ENCODE measurements around the gene FMNL2.

The FMNL2 gene

GRCh38 chr2:152453129-152453911 is 118.3 kb downstream of the FMNL2 start:
- no peak overlapping the region for H3K4me3 ChIP-seq (ENCODE audit: low read depth, low read length)
- CTCF ChIA-PET: interaction anchor here (0.8 kb wide), 1 partner anchor 9 kb away, joined by 3 read pairs; no protein-coding TSS in a partner anchor
- POLR2A ChIA-PET: no interaction called here
- DNase-seq (ENCODE audit: low read depth, low spot score): no peak
- TF ChIP-seq, protein P1, sequence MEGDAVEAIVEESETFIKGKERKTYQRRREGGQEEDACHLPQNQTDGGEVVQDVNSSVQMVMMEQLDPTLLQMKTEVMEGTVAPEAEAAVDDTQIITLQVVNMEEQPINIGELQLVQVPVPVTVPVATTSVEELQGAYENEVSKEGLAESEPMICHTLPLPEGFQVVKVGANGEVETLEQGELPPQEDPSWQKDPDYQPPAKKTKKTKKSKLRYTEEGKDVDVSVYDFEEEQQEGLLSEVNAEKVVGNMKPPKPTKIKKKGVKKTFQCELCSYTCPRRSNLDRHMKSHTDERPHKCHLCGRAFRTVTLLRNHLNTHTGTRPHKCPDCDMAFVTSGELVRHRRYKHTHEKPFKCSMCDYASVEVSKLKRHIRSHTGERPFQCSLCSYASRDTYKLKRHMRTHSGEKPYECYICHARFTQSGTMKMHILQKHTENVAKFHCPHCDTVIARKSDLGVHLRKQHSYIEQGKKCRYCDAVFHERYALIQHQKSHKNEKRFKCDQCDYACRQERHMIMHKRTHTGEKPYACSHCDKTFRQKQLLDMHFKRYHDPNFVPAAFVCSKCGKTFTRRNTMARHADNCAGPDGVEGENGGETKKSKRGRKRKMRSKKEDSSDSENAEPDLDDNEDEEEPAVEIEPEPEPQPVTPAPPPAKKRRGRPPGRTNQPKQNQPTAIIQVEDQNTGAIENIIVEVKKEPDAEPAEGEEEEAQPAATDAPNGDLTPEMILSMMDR (IDR thresholded peaks at IDR 0.05; ENCODE audit: insufficient read depth, low read length, missing control alignments): no peak

DNA sequence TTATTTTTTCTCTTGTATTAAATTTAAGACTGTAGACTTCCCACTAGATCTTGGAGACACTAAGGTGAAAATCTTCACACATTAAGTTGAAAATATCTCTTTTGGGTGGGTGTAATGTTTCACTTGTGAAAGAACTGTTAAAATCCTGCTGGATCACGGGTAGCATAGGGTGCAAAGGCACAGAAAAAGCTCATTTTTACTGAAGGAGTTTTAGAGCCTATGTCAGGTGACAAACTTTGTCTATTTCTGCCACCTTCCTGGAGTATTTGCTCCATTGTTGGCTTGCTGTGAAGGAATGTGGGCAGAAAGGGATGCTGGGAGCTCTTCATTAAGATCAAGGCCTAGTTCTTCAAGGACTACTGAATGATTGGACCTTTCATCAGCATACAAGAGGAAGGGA is 119.4 kb downstream of the FMNL2 start:
- ChIA-PET CTCF (no interaction called here), POLR2A (no interaction called here)
- no peak overlapping the region for H3K4me3 ChIP-seq (ENCODE audit: low read depth, low read length)
- TF ChIP-seq, protein P1 (IDR thresholded peaks at IDR 0.05; ENCODE audit: insufficient read depth, low read length, missing control alignments): no peak
- DNase-seq (ENCODE audit: low read depth, low spot score): no peak

GRCh38 chr2:152454960-152455359 is 120.0 kb downstream of the FMNL2 start:
- CTCF ChIA-PET: interaction anchor here (0.9 to 1.9 kb wide), 3 partner anchors 180 to 194 kb away, joined by 3 to 5 read pairs (median 4); no protein-coding TSS in a partner anchor
- H3K4me3 ChIP-seq (ENCODE audit: low read depth, low read length): no peak overlapping the region
- no peak for DNase-seq (ENCODE audit: low read depth, low spot score)
- POLR2A ChIA-PET: interaction anchor here (0.6 kb wide), 1 partner anchor 8 kb away, joined by 3 read pairs; no protein-coding TSS in a partner anchor
- TF ChIP-seq, protein P1 (IDR thresholded peaks at IDR 0.05; ENCODE audit: insufficient read depth, low read length, missing control alignments): no peak

- DNase-seq (ENCODE audit: low read depth, low spot score): no peak
- TF ChIP-seq, protein P1 (IDR thresholded peaks at IDR 0.05; ENCODE audit: insufficient read depth, low read length, missing control alignments): no peak
- POLR2A ChIA-PET: interaction anchor here (0.6 kb wide), 1 partner anchor 9 kb away, joined by 3 read pairs; no protein-coding TSS in a partner anchor
- H3K4me3 ChIP-seq (ENCODE audit: low read depth, low read length): no peak overlapping the region
- CTCF ChIA-PET: interaction anchor here (0.8 to 1.9 kb wide), 3 partner anchors 9 to 180 kb away, joined by 3 to 5 read pairs (median 4); no protein-coding TSS in a partner anchor
Measured at GRCh38 chr2:152455738-152456137, 120.8 kb downstream of the FMNL2 start.

- TF ChIP-seq, protein P1 (IDR thresholded peaks at IDR 0.05; ENCODE audit: insufficient read depth, low read length, missing control alignments): no peak
- POLR2A ChIA-PET: no interaction called here
- no peak for DNase-seq (ENCODE audit: low read depth, low spot score)
- H3K4me3 ChIP-seq (ENCODE audit: low read depth, low read length): no peak overlapping the region
- CTCF ChIA-PET: interaction anchor here (0.8 to 1.9 kb wide), 4 partner anchors 9 to 180 kb away, joined by 3 to 5 read pairs (median 4); no protein-coding TSS in a partner anchor
Measured at GRCh38 chr2:152456262-152456661, 121.3 kb downstream of the FMNL2 start.

- CTCF ChIA-PET: no interaction called here
- TF ChIP-seq, protein P1 (IDR thresholded peaks at IDR 0.05; ENCODE audit: insufficient read depth, low read length, missing control alignments): no peak
- H3K4me3 ChIP-seq (ENCODE audit: low read depth, low read length): no peak overlapping the region
- POLR2A ChIA-PET: no interaction called here
- DNase-seq (ENCODE audit: low read depth, low spot score): no peak
Measured at GRCh38 chr2:152458441-152458940, 123.5 kb downstream of the FMNL2 start.

Data from AG04449 (cell line).